ENCODE results near the gene CHD9NB.
A peak's percentile ranks its signal among the peaks of the same experiment; 100 is the strongest.

Gene CHD9NB

GRCh38 chr16:53052519-53053501 is at the start of gene CHD9NB (continued):
- peak; percentile 12; the same call in 1 of the 2 replicates for TF ChIP-seq ZNF138 (tag by site-specific recombination; IDR thresholded peaks at IDR 0.05; ENCODE audit: borderline replicate concordance)
- TF ChIP-seq ZNF274 (IDR thresholded peaks at IDR 0.05; ENCODE audit: low read length) = no peak
- peak; percentile 18; the same call in 1 of the 2 replicates for TF ChIP-seq ZNF274 (tag by site-specific recombination; IDR thresholded peaks at IDR 0.05; ENCODE audit: borderline replicate concordance)
- TF ChIP-seq ZBTB17 (tag by site-specific recombination; IDR thresholded peaks at IDR 0.05) = peak; percentile 82
- 0 out of 2 replicates have a peak, but pooled peaks have one; percentile 62 for TF ChIP-seq ZNF785 (tag by site-specific recombination; IDR thresholded peaks at IDR 0.05)
- TF ChIP-seq ZNF777 (tag by site-specific recombination; IDR thresholded peaks at IDR 0.05; ENCODE audit: borderline replicate concordance) = 0 out of 2 replicates have a peak, but pooled peaks have one; percentile 41
- TF ChIP-seq ZBTB20 (tag by site-specific recombination; IDR thresholded peaks at IDR 0.05) = peak; percentile 45; the same call in 1 of the 2 replicates
- TF ChIP-seq ZNF792 (tag by site-specific recombination; IDR thresholded peaks at IDR 0.05) = 0 out of 2 replicates have a peak, but pooled peaks have one; percentile 47
- no peak for TF ChIP-seq ZSCAN16 (tag by site-specific recombination; IDR thresholded peaks at IDR 0.05)
- TF ChIP-seq ZNF169 (tag by site-specific recombination; IDR thresholded peaks at IDR 0.05) = no peak; the same call in 1 of the 2 replicates
- TF ChIP-seq ZNF501 (tag by site-specific recombination; IDR thresholded peaks at IDR 0.05) = no peak
- TF ChIP-seq ZNF571 (tag by site-specific recombination; IDR thresholded peaks at IDR 0.05) = peak; percentile 70; the same call in 1 of the 2 replicates
- no peak for TF ChIP-seq YY2 (tag by site-specific recombination; IDR thresholded peaks at IDR 0.05)
- no peak for TF ChIP-seq ZNF514 (tag by site-specific recombination; IDR thresholded peaks at IDR 0.05)
- no peak; the same call in 1 of the 2 replicates for TF ChIP-seq BCL6B (tag by site-specific recombination; IDR thresholded peaks at IDR 0.05)
- TF ChIP-seq ZNF362 (tag by site-specific recombination; IDR thresholded peaks at IDR 0.05) = no peak
- TF ChIP-seq ZNF843 (tag by site-specific recombination; IDR thresholded peaks at IDR 0.05) = no peak
- no peak for TF ChIP-seq ZNF416 (tag by site-specific recombination; IDR thresholded peaks at IDR 0.05)
- no peak for TF ChIP-seq PBX3 (CRISPR knock-in tag; IDR thresholded peaks at IDR 0.05)
- TF ChIP-seq IKZF3 (tag by site-specific recombination; IDR thresholded peaks at IDR 0.05) = 0 out of 2 replicates have a peak, but pooled peaks have one; percentile 36
- TF ChIP-seq ZNF513 (tag by site-specific recombination; IDR thresholded peaks at IDR 0.05) = peak; percentile 90
- no peak for TF ChIP-seq ZNF18 (tag by site-specific recombination; IDR thresholded peaks at IDR 0.05)
- TF ChIP-seq BCL11B (tag by site-specific recombination; IDR thresholded peaks at IDR 0.05; ENCODE audit: low read depth) = no peak
- TF ChIP-seq ZFP69B (tag by site-specific recombination; IDR thresholded peaks at IDR 0.05) = no peak

Measured in HEK293 (cell line).